Ovary (tissue), 3 donors: ENCODE measurements around the gene HACD2.

Source experiments
- CTCF ChIP-seq, 3 donors: fragments of 450-650 bp in 2 of 3; fragments of 200-600 bp in 1 of 3; IDR thresholded peaks; one replicate each; pipeline versions ENCODE4 v1.5.1 to v1.8.0; 2016 to 2022; ENCODE audit warnings: antibody characterized with exemption in 3 of 3, mild to moderate bottlenecking in 1 of 3
- EP300 ChIP-seq: sonication (generic); formaldehyde crosslinking; IDR thresholded peaks from one replicate; pipeline ENCODE4 v1.6.1; 2017; ENCODE audit warnings: antibody characterized with exemption
- donor health status: DM: no; HTN: no; CAD: no.

DNA sequence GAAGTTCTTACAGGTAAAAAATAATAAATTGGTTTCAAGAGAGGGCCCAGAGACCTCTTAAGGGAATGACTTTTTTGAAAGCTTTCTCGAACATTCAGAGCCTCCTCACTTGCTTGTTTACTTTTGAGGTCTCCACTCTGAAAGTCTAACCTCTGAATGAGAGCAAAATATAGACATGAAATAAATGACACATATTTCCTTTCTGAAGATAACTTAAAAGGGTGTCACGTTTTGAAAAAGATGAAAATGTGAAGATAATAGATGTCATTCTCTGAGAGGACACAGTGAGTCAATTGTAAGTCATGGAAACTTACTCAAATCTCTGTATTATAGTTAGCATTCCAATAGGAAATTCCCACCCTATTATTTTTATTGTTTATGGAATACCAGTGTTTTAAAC lies 44.6 kb downstream of the HACD2 start:
- TF ChIP-seq CTCF (IDR thresholded peaks at IDR 0.05) (no peak), EP300 (no peak)
